PC-3 (cell line): ENCODE data around the gene ZBTB7C.

Experiments used
- EZH2 ChIP-seq: fragments of 300-600 bp; sonication (generic); IDR thresholded peaks from one replicate; pipeline ENCODE4 v1.6.1; 2017; ENCODE audit warnings: antibody characterized with exemption, mild to moderate bottlenecking, low read length; ENCODE audit not compliant: unreplicated experiment
- TF ChIP-seq, protein P1 (sequence below): fragments of 300-600 bp; sonication (generic); conservative IDR thresholded peaks from 2 replicates; pipeline ENCODE4 v1.5.1; 2017; ENCODE audit warnings: antibody characterized with exemption, low read depth, mild to moderate bottlenecking, low read length

- TF ChIP-seq, protein P1, sequence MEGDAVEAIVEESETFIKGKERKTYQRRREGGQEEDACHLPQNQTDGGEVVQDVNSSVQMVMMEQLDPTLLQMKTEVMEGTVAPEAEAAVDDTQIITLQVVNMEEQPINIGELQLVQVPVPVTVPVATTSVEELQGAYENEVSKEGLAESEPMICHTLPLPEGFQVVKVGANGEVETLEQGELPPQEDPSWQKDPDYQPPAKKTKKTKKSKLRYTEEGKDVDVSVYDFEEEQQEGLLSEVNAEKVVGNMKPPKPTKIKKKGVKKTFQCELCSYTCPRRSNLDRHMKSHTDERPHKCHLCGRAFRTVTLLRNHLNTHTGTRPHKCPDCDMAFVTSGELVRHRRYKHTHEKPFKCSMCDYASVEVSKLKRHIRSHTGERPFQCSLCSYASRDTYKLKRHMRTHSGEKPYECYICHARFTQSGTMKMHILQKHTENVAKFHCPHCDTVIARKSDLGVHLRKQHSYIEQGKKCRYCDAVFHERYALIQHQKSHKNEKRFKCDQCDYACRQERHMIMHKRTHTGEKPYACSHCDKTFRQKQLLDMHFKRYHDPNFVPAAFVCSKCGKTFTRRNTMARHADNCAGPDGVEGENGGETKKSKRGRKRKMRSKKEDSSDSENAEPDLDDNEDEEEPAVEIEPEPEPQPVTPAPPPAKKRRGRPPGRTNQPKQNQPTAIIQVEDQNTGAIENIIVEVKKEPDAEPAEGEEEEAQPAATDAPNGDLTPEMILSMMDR = no peak
- no peak for TF ChIP-seq EZH2
Measured at GRCh38 chr18:48308755-48309575, 100.2 kb downstream of the ZBTB7C start.
